HCT116 (cell line): ENCODE data around the gene PRKCH.

ENCODE experiments used
- CEBPB ChIP-seq: IDR thresholded peaks from 2 replicates; pipeline ENCODE4 v1.6.1; 2012; ENCODE audit warnings: low read depth
- ELF1 ChIP-seq: IDR thresholded peaks from 2 replicates; pipeline ENCODE4 v1.6.1; 2012; ENCODE audit warnings: low read depth, borderline replicate concordance
- POLR2A ChIP-seq: IDR thresholded peaks from 2 replicates; pipeline ENCODE4 v1.7.0; 2011; ENCODE audit warnings: borderline replicate concordance; ENCODE audit not compliant: insufficient read depth, insufficient read length; ENCODE audit errors: extremely low read depth
- POLR2AphosphoS5 ChIP-seq: IDR thresholded peaks from 2 replicates; pipeline ENCODE4 v1.6.1; 2011; ENCODE audit warnings: mild to moderate bottlenecking, low read depth, low read length, moderate library complexity
- RAD21 ChIP-seq: IDR thresholded peaks from 2 replicates; pipeline ENCODE4 v1.6.1; 2012; ENCODE audit warnings: low read depth, mild to moderate bottlenecking
- SRF ChIP-seq: IDR thresholded peaks from 2 replicates; pipeline ENCODE4 v1.6.1; 2012; ENCODE audit warnings: low read depth
- TCF7L2 ChIP-seq: IDR thresholded peaks from 2 replicates; pipeline ENCODE4 v1.7.0; 2011; ENCODE audit warnings: borderline replicate concordance, inconsistent platforms; ENCODE audit not compliant: insufficient read depth, insufficient read length; ENCODE audit errors: extremely low read depth
- ZNF274 ChIP-seq: fragments of 200-500 bp; sonication (Bioruptor generic); IDR thresholded peaks from 2 replicates; pipeline ENCODE4 v1.6.1; 2014; ENCODE audit warnings: mild to moderate bottlenecking, low read depth, low read length, inconsistent platforms
- TF ChIP-seq, protein P1 (sequence below), 3 experiments: fragments of 200-600 bp in 1 of 3; sonication (generic) in 1 of 3; IDR thresholded peaks in 2 of 3; conservative IDR thresholded peaks in 1 of 3; 2 replicates each; pipeline ENCODE4 v1.5.1; 2012 to 2017; ENCODE audit warnings: low read depth in 2 of 3, low read length in 2 of 3, antibody characterized with exemption in 1 of 3, borderline replicate concordance in 1 of 3, control low read depth in 1 of 3, mild to moderate bottlenecking in 1 of 3, mixed read lengths in 1 of 3, mixed run types in 1 of 3, moderate library complexity in 1 of 3; ENCODE audit not compliant: insufficient read depth in 1 of 3
- TF ChIP-seq, protein P2 (sequence below): IDR thresholded peaks from 2 replicates; pipeline ENCODE4 v1.6.1; 2011; ENCODE audit warnings: mild to moderate bottlenecking, low read length, moderate library complexity; ENCODE audit not compliant: insufficient replicate concordance; ENCODE audit errors: extremely low read depth
- TF ChIP-seq, protein P3 (sequence below): IDR thresholded peaks from 2 replicates; pipeline ENCODE4 v1.6.1; 2012
- TF ChIP-seq, protein P4 (sequence below): IDR thresholded peaks from 2 replicates; pipeline ENCODE4 v1.6.1; 2012

DNA sequence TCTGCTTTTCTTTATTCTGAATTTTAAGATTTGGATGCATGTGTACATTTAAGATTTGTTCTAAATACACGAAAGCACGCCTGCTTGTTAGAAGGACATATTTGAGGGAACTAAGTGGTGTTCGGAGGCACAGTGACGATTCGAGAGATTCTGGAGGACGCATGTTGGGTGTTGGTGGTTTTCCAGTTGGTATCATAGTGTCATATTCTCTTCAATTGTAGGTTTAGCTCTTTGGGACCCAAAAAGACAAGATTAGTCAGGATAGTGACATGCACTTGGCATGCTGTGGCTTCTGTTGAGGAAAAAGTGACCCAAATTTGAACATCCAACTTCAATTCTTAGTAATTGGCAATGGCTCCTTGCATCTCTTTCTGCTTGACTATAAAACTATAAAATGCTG lies 30.1 kb downstream of the PRKCH start:
- TF ChIP-seq TCF7L2, result no peak
- TF ChIP-seq POLR2A, result no peak
- TF ChIP-seq, protein P1, sequence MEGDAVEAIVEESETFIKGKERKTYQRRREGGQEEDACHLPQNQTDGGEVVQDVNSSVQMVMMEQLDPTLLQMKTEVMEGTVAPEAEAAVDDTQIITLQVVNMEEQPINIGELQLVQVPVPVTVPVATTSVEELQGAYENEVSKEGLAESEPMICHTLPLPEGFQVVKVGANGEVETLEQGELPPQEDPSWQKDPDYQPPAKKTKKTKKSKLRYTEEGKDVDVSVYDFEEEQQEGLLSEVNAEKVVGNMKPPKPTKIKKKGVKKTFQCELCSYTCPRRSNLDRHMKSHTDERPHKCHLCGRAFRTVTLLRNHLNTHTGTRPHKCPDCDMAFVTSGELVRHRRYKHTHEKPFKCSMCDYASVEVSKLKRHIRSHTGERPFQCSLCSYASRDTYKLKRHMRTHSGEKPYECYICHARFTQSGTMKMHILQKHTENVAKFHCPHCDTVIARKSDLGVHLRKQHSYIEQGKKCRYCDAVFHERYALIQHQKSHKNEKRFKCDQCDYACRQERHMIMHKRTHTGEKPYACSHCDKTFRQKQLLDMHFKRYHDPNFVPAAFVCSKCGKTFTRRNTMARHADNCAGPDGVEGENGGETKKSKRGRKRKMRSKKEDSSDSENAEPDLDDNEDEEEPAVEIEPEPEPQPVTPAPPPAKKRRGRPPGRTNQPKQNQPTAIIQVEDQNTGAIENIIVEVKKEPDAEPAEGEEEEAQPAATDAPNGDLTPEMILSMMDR (IDR thresholded peaks at IDR 0.05 in 2 of 3, conservative IDR thresholded peaks at IDR 0.05 in 1 of 3; ENCODE audit: borderline replicate concordance in 1 of 3, insufficient read depth in 1 of 3, low read depth in 2 of 3, low read length in 2 of 3), result no peak
- TF ChIP-seq CEBPB, result no peak
- TF ChIP-seq ZNF274, result no peak
- TF ChIP-seq, protein P2, sequence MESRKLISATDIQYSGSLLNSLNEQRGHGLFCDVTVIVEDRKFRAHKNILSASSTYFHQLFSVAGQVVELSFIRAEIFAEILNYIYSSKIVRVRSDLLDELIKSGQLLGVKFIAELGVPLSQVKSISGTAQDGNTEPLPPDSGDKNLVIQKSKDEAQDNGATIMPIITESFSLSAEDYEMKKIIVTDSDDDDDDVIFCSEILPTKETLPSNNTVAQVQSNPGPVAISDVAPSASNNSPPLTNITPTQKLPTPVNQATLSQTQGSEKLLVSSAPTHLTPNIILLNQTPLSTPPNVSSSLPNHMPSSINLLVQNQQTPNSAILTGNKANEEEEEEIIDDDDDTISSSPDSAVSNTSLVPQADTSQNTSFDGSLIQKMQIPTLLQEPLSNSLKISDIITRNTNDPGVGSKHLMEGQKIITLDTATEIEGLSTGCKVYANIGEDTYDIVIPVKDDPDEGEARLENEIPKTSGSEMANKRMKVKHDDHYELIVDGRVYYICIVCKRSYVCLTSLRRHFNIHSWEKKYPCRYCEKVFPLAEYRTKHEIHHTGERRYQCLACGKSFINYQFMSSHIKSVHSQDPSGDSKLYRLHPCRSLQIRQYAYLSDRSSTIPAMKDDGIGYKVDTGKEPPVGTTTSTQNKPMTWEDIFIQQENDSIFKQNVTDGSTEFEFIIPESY, result no peak
- TF ChIP-seq, protein P3, sequence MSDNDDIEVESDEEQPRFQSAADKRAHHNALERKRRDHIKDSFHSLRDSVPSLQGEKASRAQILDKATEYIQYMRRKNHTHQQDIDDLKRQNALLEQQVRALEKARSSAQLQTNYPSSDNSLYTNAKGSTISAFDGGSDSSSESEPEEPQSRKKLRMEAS, result no peak
- no peak for TF ChIP-seq ELF1
- TF ChIP-seq, protein P4, sequence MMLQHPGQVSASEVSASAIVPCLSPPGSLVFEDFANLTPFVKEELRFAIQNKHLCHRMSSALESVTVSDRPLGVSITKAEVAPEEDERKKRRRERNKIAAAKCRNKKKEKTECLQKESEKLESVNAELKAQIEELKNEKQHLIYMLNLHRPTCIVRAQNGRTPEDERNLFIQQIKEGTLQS, result no peak
- TF ChIP-seq POLR2AphosphoS5, result no peak
- no peak for TF ChIP-seq SRF
- no peak for TF ChIP-seq RAD21
